GM12892 (cell line): Measurements from ENCODE around the gene FZD8.

Experiments
- POLR2A ChIP-seq: IDR thresholded peaks from 2 replicates; pipeline ENCODE4 v1.6.1; 2011; ENCODE audit warnings: low read depth, low read length, control low read depth
- POLR2AphosphoS5 ChIP-seq: IDR thresholded peaks from 2 replicates; pipeline ENCODE4 v1.6.1; 2011; ENCODE audit warnings: low read depth, low read length, control low read depth
- TAF1 ChIP-seq: IDR thresholded peaks from 2 replicates; pipeline ENCODE4 v1.6.1; 2011; ENCODE audit warnings: low read depth, mild to moderate bottlenecking, control low read depth, low read length, borderline replicate concordance

DNA sequence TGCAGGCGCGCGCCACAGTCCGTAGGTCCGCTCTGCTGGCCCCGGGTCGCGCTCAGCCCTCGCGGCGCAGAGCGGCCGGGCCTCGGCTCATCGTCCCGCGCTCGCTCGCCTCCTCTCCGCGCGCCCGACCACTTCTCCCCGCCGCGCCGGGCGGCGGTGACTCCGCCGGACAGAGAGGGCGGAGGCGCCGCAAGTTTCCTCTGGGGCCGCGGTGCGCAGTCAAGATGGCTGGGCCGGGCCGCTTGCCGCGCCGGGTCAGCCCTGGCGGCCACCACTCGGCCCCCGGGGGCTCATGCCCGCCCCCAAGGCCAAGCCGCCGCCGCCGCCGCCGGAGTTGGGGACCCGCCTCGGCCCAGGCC, 441 bp downstream of the FZD8 start:
- TF ChIP-seq POLR2AphosphoS5: no peak
- TF ChIP-seq POLR2A: no peak
- TF ChIP-seq TAF1: no peak
